Caco-2 (cell line): ENCODE measurements around the gene TRPV5. TPM values are rescaled to one million over a fixed set of nuclear protein-coding genes. Genes with fewer than 3 reads are reported as not detected.

Source experiments
- BruUV-seq: library from RNA; stranded (reverse); fragments of 400-500 nt; replicated peaks from 2 replicates; lab custom pipeline; 2021; lab: Mats Ljungman, UMichigan
- CTCF ChIA-PET: fragments of 300-600 bp; sonication (Branson Sonifier 250); formaldehyde crosslinking; loops from one replicate; lab custom pipeline; 2022; ENCODE audit warnings: antibody characterized with exemption; lab: Charles Lee
- POLR2A ChIA-PET: fragments of 300-600 bp; sonication (Branson Sonifier 250); formaldehyde crosslinking; loops from one replicate; lab custom pipeline; 2022; ENCODE audit warnings: antibody characterized with exemption; lab: Charles Lee
- DNase-seq, 2 experiments: peaks; one replicate each; pipeline versions ENCODE4 v3.0.0 to v3.0.0-alpha.2; 2020 to 2022
- H3K27me3 ChIP-seq: replicated peaks from 2 replicates; pipeline ENCODE4 v1.6.0; 2011; ENCODE audit warnings: low read length; ENCODE audit not compliant: control insufficient read depth, insufficient read depth
- H3K36me3 ChIP-seq: 2 replicates; pipeline ENCODE4 v1.5.1; 2011; ENCODE audit warnings: low read length; ENCODE audit not compliant: control insufficient read depth, insufficient read depth
- H3K4me1 ChIP-seq: fragments of 250-450 bp; sonication (Bioruptor Pico); 2 replicates; pipeline ENCODE4 v1.5.1; 2020; ENCODE audit warnings: mild to moderate bottlenecking
- H3K4me3 ChIP-seq: 2 replicates; pipeline ENCODE4 v1.5.1; 2011; ENCODE audit warnings: low read depth, mild to moderate bottlenecking, control low read depth, low read length
- H3K9me3 ChIP-seq: fragments of 250-450 bp; sonication (Bioruptor Pico); 2 replicates; pipeline ENCODE4 v1.5.1; 2020; ENCODE audit warnings: mild to moderate bottlenecking, moderate library complexity
- H3K27ac Mint-ChIP-seq: one replicate; pipeline ENCODE4 v1.8.0; 2022; ENCODE audit warnings: mixed read lengths; ENCODE audit not compliant: unreplicated experiment
- H3K27me3 Mint-ChIP-seq: one replicate; pipeline ENCODE4 v1.8.0; 2022; ENCODE audit warnings: mixed read lengths; ENCODE audit not compliant: insufficient read depth, unreplicated experiment
- H3K36me3 Mint-ChIP-seq: one replicate; pipeline ENCODE4 v1.8.0; 2022; ENCODE audit warnings: mild to moderate bottlenecking, mixed read lengths; ENCODE audit not compliant: insufficient read depth, unreplicated experiment
- H3K4me1 Mint-ChIP-seq: one replicate; pipeline ENCODE4 v1.8.0; 2022; ENCODE audit warnings: low read depth, mixed read lengths; ENCODE audit not compliant: unreplicated experiment
- H3K4me3 Mint-ChIP-seq: one replicate; pipeline ENCODE4 v1.8.0; 2022; ENCODE audit warnings: mild to moderate bottlenecking, moderate library complexity, mixed read lengths; ENCODE audit not compliant: unreplicated experiment
- H3K9me3 Mint-ChIP-seq: one replicate; pipeline ENCODE4 v1.8.0; 2022; ENCODE audit warnings: mixed read lengths; ENCODE audit not compliant: unreplicated experiment
- CTCF ChIP-seq, 2 experiments: fragments of 200-600 bp in 1 of 2; IDR thresholded peaks; 1 replicate in 1 of 2; 2 replicates in 1 of 2; pipeline versions ENCODE4 v1.5.1 to v1.8.0; 2011 to 2022; ENCODE audit warnings: antibody characterized with exemption in 1 of 2, control low read depth in 1 of 2, inconsistent platforms in 1 of 2, low read depth in 1 of 2, low read length in 1 of 2, mild to moderate bottlenecking in 1 of 2, moderate library complexity in 1 of 2; ENCODE audit not compliant: insufficient read depth in 1 of 2, severe bottlenecking in 1 of 2, unreplicated experiment in 1 of 2
- intact Hi-C: fragments of 100-400 bp; cut with micrococcal nuclease; formaldehyde crosslinking; loops from one replicate; pipeline ENCODE4 v1.10.0; 2022; ENCODE audit not compliant: unreplicated experiment
- total RNA-seq: library from RNA; stranded (reverse); gene quantifications from 2 replicates; pipeline ENCODE4 v1.2.3, GENCODE V29; 2022

TRPV5 gene
- total RNA-seq, 1 experiment from 2014 or later: not detected

- DNase-seq: no peak
- TF ChIP-seq CTCF (IDR thresholded peaks at IDR 0.05; ENCODE audit: insufficient read depth in 1 of 2, low read depth in 1 of 2, low read length in 1 of 2, severe bottlenecking in 1 of 2, unreplicated experiment in 1 of 2): no peak
- H3K36me3 Mint-ChIP-seq: no peaks in the 10 kb centered on the region
- H3K27ac Mint-ChIP-seq: no peak overlapping the region
- no peak overlapping the region for H3K4me3 ChIP-seq
- ChIA-PET POLR2A (no interaction called here), CTCF (interaction anchor here (0.6 kb wide), 1 partner anchor 10 kb away, joined by 3 read pairs; no protein-coding TSS in a partner anchor)
- H3K9me3 ChIP-seq: 0 out of 2 replicates have a peak, but pooled peaks cover 4% of the 10 kb centered on the region
- H3K27me3 Mint-ChIP-seq: no peaks in the 10 kb centered on the region
- no peaks in the 10 kb centered on the region for H3K36me3 ChIP-seq
- H3K9me3 Mint-ChIP-seq: no peaks in the 10 kb centered on the region
- no peaks in the 10 kb centered on the region for H3K27me3 ChIP-seq
- intact Hi-C loops: no loop called here
- H3K4me3 Mint-ChIP-seq: no peak overlapping the region
- no peaks in the 10 kb centered on the region for H3K4me1 ChIP-seq
- peaks cover 14% of the 10 kb centered on the region for H3K4me1 Mint-ChIP-seq
- no TSS peak for BruUV-seq
These were observed 2.5 kb upstream of the TRPV5 start for GRCh38 chr7:142935941-142936565.

- Mint-ChIP-seq H3K36me3 (no peaks in the 10 kb centered on the region), H3K27me3 (no peaks in the 10 kb centered on the region), H3K27ac (no peak overlapping the region), H3K4me1 (no peaks in the 10 kb centered on the region), H3K9me3 (no peaks in the 10 kb centered on the region), H3K4me3 (no peak overlapping the region)
- CTCF ChIA-PET: no interaction called here
- intact Hi-C loops: no loop called here
- H3K4me3 ChIP-seq: no peak overlapping the region
- TF ChIP-seq CTCF (IDR thresholded peaks at IDR 0.05; ENCODE audit: insufficient read depth in 1 of 2, low read depth in 1 of 2, low read length in 1 of 2, severe bottlenecking in 1 of 2, unreplicated experiment in 1 of 2): no peak
- no peaks in the 10 kb centered on the region for H3K36me3 ChIP-seq
- no peaks in the 10 kb centered on the region for H3K4me1 ChIP-seq
- DNase-seq: no peak
- BruUV-seq: no TSS peak
- no peaks in the 10 kb centered on the region for H3K27me3 ChIP-seq
- H3K9me3 ChIP-seq: 0 out of 2 replicates have a peak, but pooled peaks cover 4% of the 10 kb centered on the region
- POLR2A ChIA-PET: no interaction called here
These were observed 510 bp upstream of the TRPV5 start for GRCh38 chr7:142934056-142934455.

DNA sequence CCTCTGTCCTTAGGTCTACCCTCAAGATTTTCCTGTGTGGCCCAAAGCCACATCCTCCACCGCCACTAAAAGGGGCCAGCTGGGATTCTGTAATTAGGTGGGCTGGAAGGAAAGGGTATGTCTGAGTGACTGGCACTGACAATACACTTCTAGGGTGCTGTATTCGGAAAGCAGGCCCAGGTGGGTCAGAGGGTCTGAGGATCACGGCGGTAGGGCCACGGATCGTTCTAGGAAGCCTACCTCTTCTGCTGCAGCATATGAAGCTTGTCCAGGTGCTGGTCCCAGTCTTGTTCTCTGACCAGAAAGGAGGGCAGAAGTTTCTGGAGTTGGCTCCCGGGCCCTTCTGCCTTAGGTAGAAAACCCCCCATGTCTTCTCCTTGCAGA, 462 bp downstream of the TRPV5 start:
- no peak for TF ChIP-seq CTCF (IDR thresholded peaks at IDR 0.05; ENCODE audit: insufficient read depth in 1 of 2, low read depth in 1 of 2, low read length in 1 of 2, severe bottlenecking in 1 of 2, unreplicated experiment in 1 of 2)
- no peaks in the 10 kb centered on the region for H3K36me3 Mint-ChIP-seq

More for the DNA sequence above, 462 bp downstream of the TRPV5 start:
- Mint-ChIP-seq H3K9me3 (no peaks in the 10 kb centered on the region), H3K27me3 (no peaks in the 10 kb centered on the region), H3K27ac (no peak overlapping the region), H3K4me1 (no peaks in the 10 kb centered on the region), H3K4me3 (no peak overlapping the region)
- ChIA-PET CTCF (no interaction called here), POLR2A (no interaction called here)
- Histone ChIP-seq H3K36me3 (no peaks in the 10 kb centered on the region), H3K4me1 (no peaks in the 10 kb centered on the region), H3K4me3 (no peak overlapping the region), H3K9me3 (0 out of 2 replicates have a peak, but pooled peaks cover 4% of the 10 kb centered on the region), H3K27me3 (no peaks in the 10 kb centered on the region)
- no peak for DNase-seq
- no TSS peak for BruUV-seq
- intact Hi-C loops: no loop called here
